ENCODE measurements around the gene HCAR1.
A peak's percentile ranks its signal among the peaks of the same experiment; 100 is the strongest.
"Not testable (repeated sequence)": the region's sequence is repeated elsewhere in the genome, so short reads cannot be mapped to it uniquely, and the experiment has no call there.

Gene HCAR1

DNA sequence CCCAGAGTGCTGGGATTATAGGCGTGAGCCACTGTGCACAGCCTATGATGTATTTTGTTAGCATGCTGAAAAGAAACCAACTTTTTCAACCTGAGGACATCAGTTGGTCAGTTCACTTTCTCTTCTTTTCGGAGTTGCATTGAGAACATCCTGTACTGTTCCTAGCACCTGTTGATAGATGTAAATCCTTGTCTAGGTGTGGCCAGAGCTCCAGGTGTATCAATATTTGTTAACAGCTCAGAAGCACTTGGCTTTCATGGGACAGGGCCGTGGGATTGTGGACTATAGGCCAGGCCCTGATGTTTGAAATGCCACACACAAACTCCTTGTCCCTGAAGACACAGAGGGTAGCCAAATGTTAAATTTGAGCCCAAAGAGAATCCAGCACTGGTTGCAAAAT lies 42.4 kb downstream of the HCAR1 start:
- no peak overlapping the region for H3K4me3 ChIP-seq (ENCODE audit: low read depth, low read length)
- TF ChIP-seq, protein P1, sequence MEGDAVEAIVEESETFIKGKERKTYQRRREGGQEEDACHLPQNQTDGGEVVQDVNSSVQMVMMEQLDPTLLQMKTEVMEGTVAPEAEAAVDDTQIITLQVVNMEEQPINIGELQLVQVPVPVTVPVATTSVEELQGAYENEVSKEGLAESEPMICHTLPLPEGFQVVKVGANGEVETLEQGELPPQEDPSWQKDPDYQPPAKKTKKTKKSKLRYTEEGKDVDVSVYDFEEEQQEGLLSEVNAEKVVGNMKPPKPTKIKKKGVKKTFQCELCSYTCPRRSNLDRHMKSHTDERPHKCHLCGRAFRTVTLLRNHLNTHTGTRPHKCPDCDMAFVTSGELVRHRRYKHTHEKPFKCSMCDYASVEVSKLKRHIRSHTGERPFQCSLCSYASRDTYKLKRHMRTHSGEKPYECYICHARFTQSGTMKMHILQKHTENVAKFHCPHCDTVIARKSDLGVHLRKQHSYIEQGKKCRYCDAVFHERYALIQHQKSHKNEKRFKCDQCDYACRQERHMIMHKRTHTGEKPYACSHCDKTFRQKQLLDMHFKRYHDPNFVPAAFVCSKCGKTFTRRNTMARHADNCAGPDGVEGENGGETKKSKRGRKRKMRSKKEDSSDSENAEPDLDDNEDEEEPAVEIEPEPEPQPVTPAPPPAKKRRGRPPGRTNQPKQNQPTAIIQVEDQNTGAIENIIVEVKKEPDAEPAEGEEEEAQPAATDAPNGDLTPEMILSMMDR (conservative IDR thresholded peaks at IDR 0.05; ENCODE audit: low read depth, low read length): no peak
- no peak for DNase-seq (ENCODE audit: low read depth)

DNA sequence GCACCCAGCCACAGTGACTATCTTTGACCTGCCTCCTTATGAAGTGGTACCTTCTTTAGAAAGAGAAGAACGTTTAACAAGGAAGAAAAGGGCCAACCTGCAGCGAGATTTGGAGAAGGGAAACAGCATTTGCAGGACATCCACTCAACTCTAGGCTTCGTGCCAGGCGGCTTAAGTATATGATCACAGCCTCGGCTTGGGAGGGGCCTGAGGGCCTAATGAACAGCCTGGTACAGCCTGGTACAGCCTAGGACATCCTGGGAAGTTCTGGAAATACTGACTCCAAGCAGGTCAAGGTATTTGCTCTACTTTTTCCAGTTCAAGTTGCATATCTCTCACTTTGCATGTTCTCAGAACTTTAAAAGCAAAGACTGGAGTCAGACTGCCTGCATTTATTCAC lies 43.6 kb downstream of the HCAR1 start:
- TF ChIP-seq, protein P1 (conservative IDR thresholded peaks at IDR 0.05; ENCODE audit: low read depth, low read length): no peak
- no peak overlapping the region for H3K4me3 ChIP-seq (ENCODE audit: low read depth, low read length)
- DNase-seq (ENCODE audit: low read depth): peak; percentile 69

DNA sequence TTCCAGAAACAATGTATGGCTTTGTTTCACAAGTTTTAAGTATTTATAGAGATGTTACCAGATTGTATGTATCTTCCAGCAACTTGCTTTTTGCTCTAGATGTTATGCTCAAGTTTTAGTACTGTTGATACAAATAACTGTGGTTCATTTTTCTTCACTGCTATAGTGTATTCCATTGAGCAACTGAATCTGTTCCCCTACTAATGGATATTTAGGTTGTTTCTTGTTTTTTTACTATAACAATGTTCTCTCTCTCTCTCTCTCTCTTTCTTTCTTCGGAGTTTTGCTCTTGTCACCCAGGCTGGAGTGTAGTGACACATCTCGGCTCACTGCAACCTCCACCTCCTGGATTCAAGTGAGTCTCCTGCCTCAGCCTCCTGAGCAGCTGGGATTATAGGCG lies 44.1 kb downstream of the HCAR1 start:
- no peak for DNase-seq (ENCODE audit: low read depth)
- H3K4me3 ChIP-seq (ENCODE audit: low read depth, low read length): no peak overlapping the region
- TF ChIP-seq, protein P1 (conservative IDR thresholded peaks at IDR 0.05; ENCODE audit: low read depth, low read length): no peak

- no peak overlapping the region for H3K4me3 ChIP-seq (ENCODE audit: low read depth, low read length)
- TF ChIP-seq, protein P1 (conservative IDR thresholded peaks at IDR 0.05; ENCODE audit: low read depth, low read length): no peak
- no peak for DNase-seq (ENCODE audit: low read depth)
These were observed 46.3 kb downstream of the HCAR1 start for GRCh38 chr12:122684297-122684813.

- no peak overlapping the region for H3K4me3 ChIP-seq (ENCODE audit: low read depth, low read length)
- DNase-seq (ENCODE audit: low read depth): peak; percentile 76
- TF ChIP-seq, protein P1 (conservative IDR thresholded peaks at IDR 0.05; ENCODE audit: low read depth, low read length): no peak
These were observed 48.8 kb downstream of the HCAR1 start for GRCh38 chr12:122681814-122682213.

- DNase-seq (ENCODE audit: low read depth); H3K4me3 ChIP-seq (ENCODE audit: low read depth, low read length): not testable (repeated sequence)
These were observed 49.7 kb downstream of the HCAR1 start for GRCh38 chr12:122680989-122681388.

GRCh38 chr12:122676781-122677180 lies 53.9 kb downstream of the HCAR1 start:
- H3K4me3 ChIP-seq (ENCODE audit: low read depth, low read length); DNase-seq (ENCODE audit: low read depth): not testable (repeated sequence)

Measured in choroid plexus epithelial cell (primary cell).